Measurements from ENCODE around the gene F2RL3. TPM values are rescaled to one million over a fixed set of nuclear protein-coding genes. Genes with fewer than 3 reads are reported as not detected.
A peak's percentile ranks its signal among the peaks of the same experiment; 100 is the strongest.

F2RL3 gene
- total and polyA plus RNA-seq, 7 donors = 0.69 to 3.9 (median 1.9) TPM

DNA sequence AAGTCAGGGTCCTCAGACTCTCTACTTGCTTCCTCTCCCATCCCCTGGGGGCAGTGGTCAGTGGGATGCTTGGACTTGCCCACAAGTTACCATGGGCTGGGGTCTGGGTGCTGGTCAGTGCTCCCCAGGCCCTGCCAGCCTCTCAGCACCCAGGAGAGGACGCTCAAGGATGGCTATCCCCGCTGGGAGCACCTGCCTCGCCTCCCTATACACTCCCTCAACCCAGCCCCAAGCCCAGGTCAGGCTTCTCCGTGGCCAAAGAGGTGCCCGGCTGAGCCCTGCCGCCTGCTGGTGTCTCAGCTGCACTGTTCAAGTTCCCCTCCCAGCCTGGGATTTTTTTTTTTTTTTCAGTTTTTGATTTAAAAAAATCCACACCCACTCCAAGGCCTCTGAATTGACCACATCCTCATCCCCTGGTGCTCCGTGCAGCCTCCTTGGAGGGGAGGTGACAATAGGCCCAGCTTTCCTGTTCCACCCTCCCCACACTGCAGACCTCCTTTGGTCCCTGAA, 10.8 kb downstream of the F2RL3 start:
- Histone ChIP-seq H3K27me3 (peaks cover 10 to 17% (median 12%) of the 10 kb centered on the region in 3 donors), H3K36me3 (no peaks in the 10 kb centered on the region), H3K4me3 (no peak overlapping the region), H3K4me1 (peaks cover 0 to 25% (median 10%) of the 10 kb centered on the region in 4 donors), H3K27ac (no peak overlapping the region), H3K9me3 (no peaks in the 10 kb centered on the region)
- TF ChIP-seq, protein P1, sequence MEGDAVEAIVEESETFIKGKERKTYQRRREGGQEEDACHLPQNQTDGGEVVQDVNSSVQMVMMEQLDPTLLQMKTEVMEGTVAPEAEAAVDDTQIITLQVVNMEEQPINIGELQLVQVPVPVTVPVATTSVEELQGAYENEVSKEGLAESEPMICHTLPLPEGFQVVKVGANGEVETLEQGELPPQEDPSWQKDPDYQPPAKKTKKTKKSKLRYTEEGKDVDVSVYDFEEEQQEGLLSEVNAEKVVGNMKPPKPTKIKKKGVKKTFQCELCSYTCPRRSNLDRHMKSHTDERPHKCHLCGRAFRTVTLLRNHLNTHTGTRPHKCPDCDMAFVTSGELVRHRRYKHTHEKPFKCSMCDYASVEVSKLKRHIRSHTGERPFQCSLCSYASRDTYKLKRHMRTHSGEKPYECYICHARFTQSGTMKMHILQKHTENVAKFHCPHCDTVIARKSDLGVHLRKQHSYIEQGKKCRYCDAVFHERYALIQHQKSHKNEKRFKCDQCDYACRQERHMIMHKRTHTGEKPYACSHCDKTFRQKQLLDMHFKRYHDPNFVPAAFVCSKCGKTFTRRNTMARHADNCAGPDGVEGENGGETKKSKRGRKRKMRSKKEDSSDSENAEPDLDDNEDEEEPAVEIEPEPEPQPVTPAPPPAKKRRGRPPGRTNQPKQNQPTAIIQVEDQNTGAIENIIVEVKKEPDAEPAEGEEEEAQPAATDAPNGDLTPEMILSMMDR (IDR thresholded peaks at IDR 0.05) = peak in 1 of 4 experiments; percentile 15
- no peak for TF ChIP-seq POLR2A (IDR thresholded peaks at IDR 0.05)
- no peak for TF ChIP-seq EP300 (IDR thresholded peaks at IDR 0.05)
- no peak for TF ChIP-seq POLR2AphosphoS5 (IDR thresholded peaks at IDR 0.05)
- no peak for DNase-seq
- intact Hi-C loops (cut with DNase I) = no loop called here
- WGBS, 2 donors = 18 to 28% methylated on average over 7 of the region's 7 CpGs

DNA sequence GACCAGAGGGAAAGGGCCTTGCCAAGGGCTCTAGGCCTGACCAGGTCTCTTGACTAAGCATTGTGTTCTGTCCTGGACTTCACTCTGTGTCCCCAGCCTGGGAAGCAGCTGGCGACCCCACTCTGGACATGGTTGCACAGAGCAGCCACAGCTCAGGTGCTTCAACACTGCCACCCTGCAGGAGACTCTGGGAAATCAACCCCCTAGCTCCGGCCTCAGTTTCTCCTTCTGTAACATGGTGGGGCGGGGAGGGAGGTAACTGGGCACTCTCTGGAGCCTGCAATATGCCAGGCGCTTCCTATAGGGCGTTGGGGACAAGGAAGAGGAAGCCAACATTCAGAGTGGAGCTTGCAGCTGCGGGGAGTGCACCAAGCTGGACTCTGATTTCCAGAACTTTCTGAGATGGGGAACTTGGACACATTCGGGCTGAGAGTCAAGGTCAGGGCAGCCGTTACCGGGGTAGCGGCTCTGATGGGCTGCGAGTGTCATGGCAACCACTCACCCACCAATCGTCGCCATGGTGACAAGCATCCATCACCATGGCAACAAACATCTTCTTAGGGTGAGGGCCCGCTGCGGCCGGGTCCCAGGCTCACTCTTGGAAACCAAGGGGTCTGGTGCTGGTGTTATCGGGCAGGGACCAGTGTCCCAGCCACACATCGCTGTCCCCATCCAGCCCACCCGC, 12.8 kb downstream of the F2RL3 start:
- intact Hi-C loops (cut with DNase I) = no loop called here
- no peaks in the 10 kb centered on the region for H3K9me3 ChIP-seq
- H3K27ac ChIP-seq = no peak overlapping the region
- TF ChIP-seq POLR2AphosphoS5 (IDR thresholded peaks at IDR 0.05) (no peak), POLR2A (IDR thresholded peaks at IDR 0.05) (no peak), EP300 (IDR thresholded peaks at IDR 0.05) (no peak)
- TF ChIP-seq, protein P1 (IDR thresholded peaks at IDR 0.05) = no peak
- WGBS, 2 donors = 82 to 89% methylated on average over 19 of the region's 19 CpGs
- H3K27me3 ChIP-seq = peaks cover 0 to 10% (median 2%) of the 10 kb centered on the region in 3 donors
- no peak overlapping the region for H3K4me3 ChIP-seq
- peaks cover 0 to 14% (median 2%) of the 10 kb centered on the region in 4 donors for H3K4me1 ChIP-seq
- DNase-seq = no peak
- no peaks in the 10 kb centered on the region for H3K36me3 ChIP-seq

DNA sequence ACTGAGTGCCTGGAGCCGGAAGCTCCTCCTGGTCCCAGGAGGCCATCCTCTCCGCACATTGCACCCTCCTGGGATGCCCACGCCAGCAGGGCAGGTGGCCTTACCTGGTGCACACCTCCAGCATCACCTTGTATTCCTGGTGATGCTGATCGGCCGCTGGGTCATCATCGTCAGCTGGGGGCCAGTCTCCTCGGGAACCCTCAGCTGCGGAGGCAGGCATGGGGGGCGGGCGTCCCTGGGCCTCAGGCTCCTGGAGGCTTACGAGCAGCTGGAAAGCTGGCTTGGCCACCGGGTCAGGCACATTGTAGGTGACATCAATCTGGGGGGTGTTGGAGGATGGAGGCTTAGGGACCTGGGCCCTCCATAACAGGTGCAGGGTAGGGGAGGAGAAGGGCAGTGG, 13.7 kb downstream of the F2RL3 start:
- intact Hi-C loops (cut with DNase I) = no loop called here

DNA sequence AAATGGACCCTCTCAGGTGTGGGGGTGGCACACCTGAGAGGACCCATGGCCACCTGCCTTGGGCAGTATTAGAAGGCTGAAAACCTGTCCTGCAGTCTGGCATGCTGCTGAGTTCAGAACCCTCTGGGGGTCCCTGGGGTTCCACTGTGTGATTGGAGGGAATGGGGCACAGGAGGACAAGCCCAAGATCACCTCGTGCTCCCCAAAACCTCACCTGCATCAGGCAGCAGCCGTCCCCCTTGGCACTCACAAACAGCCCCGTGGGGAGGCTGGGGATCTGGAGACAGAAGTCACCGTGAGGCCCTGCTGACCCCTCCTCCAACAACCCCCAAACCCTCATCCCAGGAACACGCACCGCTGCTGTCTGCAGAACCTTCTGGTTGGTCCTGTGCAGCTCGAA, 14.5 kb downstream of the F2RL3 start:
- Histone ChIP-seq H3K4me3 (no peak overlapping the region), H3K4me1 (no peaks in the 10 kb centered on the region), H3K9me3 (no peaks in the 10 kb centered on the region), H3K27ac (no peak overlapping the region), H3K36me3 (no peaks in the 10 kb centered on the region), H3K27me3 (no peaks in the 10 kb centered on the region)
- 89 to 91% methylated on average over 7 of the region's 7 CpGs for WGBS, 2 donors
- intact Hi-C loops (cut with DNase I) = no loop called here
- no peak for DNase-seq
- TF ChIP-seq, protein P1 (IDR thresholded peaks at IDR 0.05) = no peak
- TF ChIP-seq EP300 (IDR thresholded peaks at IDR 0.05) (no peak), POLR2A (IDR thresholded peaks at IDR 0.05) (no peak)

More for the DNA sequence above, 13.7 kb downstream of the F2RL3 start:
- 91 to 93% methylated on average over 12 of the region's 12 CpGs for WGBS, 2 donors
- no peaks in the 10 kb centered on the region for H3K36me3 ChIP-seq
- H3K27me3 ChIP-seq = peaks cover 0 to 4% (median 0%) of the 10 kb centered on the region in 3 donors
- no peaks in the 10 kb centered on the region for H3K9me3 ChIP-seq
- DNase-seq = no peak
- no peak overlapping the region for H3K27ac ChIP-seq
- TF ChIP-seq POLR2A (IDR thresholded peaks at IDR 0.05) (no peak), EP300 (IDR thresholded peaks at IDR 0.05) (no peak), POLR2AphosphoS5 (IDR thresholded peaks at IDR 0.05) (no peak)
- TF ChIP-seq, protein P1 (IDR thresholded peaks at IDR 0.05) = no peak
- no peak overlapping the region for H3K4me3 ChIP-seq
- H3K4me1 ChIP-seq = peaks cover 0 to 6% (median 0%) of the 10 kb centered on the region in 4 donors

Data from sigmoid colon (tissue), 7 donors.